Keratinocyte (primary cell): Measurements from ENCODE around the gene SH3PXD2A.

Experiments
- EZH2 ChIP-seq: IDR thresholded peaks from one replicate; pipeline ENCODE4 v1.6.1; 2012; ENCODE audit warnings: inconsistent platforms, mild to moderate bottlenecking, low read length, moderate library complexity
- TF ChIP-seq, protein P1 (sequence below), 3 experiments: IDR thresholded peaks in 1 of 3; conservative IDR thresholded peaks in 1 of 3; optimal IDR thresholded peaks in 1 of 3; 2 replicates in 2 of 3; 3 replicates in 1 of 3; pipeline versions ENCODE3 to v1.5.1; 2011; ENCODE audit warnings: low read length in 3 of 3, mild to moderate bottlenecking in 3 of 3, moderate library complexity in 2 of 3, control low read depth in 1 of 3, inconsistent platforms in 1 of 3; ENCODE audit not compliant: insufficient read depth in 2 of 3; ENCODE audit errors: extremely low read depth in 1 of 3

- TF ChIP-seq, protein P1, sequence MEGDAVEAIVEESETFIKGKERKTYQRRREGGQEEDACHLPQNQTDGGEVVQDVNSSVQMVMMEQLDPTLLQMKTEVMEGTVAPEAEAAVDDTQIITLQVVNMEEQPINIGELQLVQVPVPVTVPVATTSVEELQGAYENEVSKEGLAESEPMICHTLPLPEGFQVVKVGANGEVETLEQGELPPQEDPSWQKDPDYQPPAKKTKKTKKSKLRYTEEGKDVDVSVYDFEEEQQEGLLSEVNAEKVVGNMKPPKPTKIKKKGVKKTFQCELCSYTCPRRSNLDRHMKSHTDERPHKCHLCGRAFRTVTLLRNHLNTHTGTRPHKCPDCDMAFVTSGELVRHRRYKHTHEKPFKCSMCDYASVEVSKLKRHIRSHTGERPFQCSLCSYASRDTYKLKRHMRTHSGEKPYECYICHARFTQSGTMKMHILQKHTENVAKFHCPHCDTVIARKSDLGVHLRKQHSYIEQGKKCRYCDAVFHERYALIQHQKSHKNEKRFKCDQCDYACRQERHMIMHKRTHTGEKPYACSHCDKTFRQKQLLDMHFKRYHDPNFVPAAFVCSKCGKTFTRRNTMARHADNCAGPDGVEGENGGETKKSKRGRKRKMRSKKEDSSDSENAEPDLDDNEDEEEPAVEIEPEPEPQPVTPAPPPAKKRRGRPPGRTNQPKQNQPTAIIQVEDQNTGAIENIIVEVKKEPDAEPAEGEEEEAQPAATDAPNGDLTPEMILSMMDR (optimal IDR thresholded peaks at IDR 0.05 in 1 of 3, IDR thresholded peaks at IDR 0.05 in 1 of 3, conservative IDR thresholded peaks at IDR 0.05 in 1 of 3; ENCODE audit: extremely low read depth in 1 of 3, insufficient read depth in 2 of 3, low read length in 3 of 3): no peak
- TF ChIP-seq EZH2: no peak
These were observed 12.8 kb upstream of the SH3PXD2A start for GRCh38 chr10:103868200-103868599.
